KOPT-K1 (cell line): ENCODE measurements around the gene SERPINE3.

ENCODE experiments used
- H3K27ac ChIP-seq: fragments of 200-600 bp; sonication (generic); 2 replicates; pipeline ENCODE4 v1.5.1; 2016; ENCODE audit warnings: antibody characterized with exemption, mild to moderate bottlenecking, low read depth, low read length; ENCODE audit not compliant: poor library complexity, severe bottlenecking
- H3K36me3 ChIP-seq: fragments of 200-600 bp; sonication (generic); 2 replicates; pipeline ENCODE4 v1.5.1; 2017; ENCODE audit warnings: antibody characterized with exemption, mild to moderate bottlenecking, low read length, moderate library complexity; ENCODE audit not compliant: insufficient read depth
- H3K9me3 ChIP-seq: fragments of 200-600 bp; sonication (generic); 2 replicates; pipeline ENCODE4 v1.5.1; 2017; ENCODE audit warnings: antibody characterized with exemption, low read length, mild to moderate bottlenecking; ENCODE audit not compliant: insufficient read depth, poor library complexity, severe bottlenecking

Gene SERPINE3

GRCh38 chr13:51370116-51370515 is 30.6 kb downstream of the SERPINE3 start:
- Histone ChIP-seq H3K27ac (no peak overlapping the region), H3K9me3 (no peaks in the 10 kb centered on the region), H3K36me3 (peaks cover 94% of the 10 kb centered on the region)

- H3K36me3 ChIP-seq = peaks cover 98% of the 10 kb centered on the region
- no peak overlapping the region for H3K27ac ChIP-seq
- no peaks in the 10 kb centered on the region for H3K9me3 ChIP-seq
These were observed 31.3 kb downstream of the SERPINE3 start for GRCh38 chr13:51370811-51371210.

GRCh38 chr13:51371768-51372399 is 32.4 kb downstream of the SERPINE3 start:
- peaks cover 97% of the 10 kb centered on the region for H3K36me3 ChIP-seq

GRCh38 chr13:51373451-51373850 is 34.0 kb downstream of the SERPINE3 start:
- peaks cover 96% of the 10 kb centered on the region for H3K36me3 ChIP-seq
- no peak overlapping the region for H3K27ac ChIP-seq
- H3K9me3 ChIP-seq = no peaks in the 10 kb centered on the region

More at GRCh38 chr13:51371768-51372399, 32.4 kb downstream of the SERPINE3 start:
- Histone ChIP-seq H3K9me3 (no peaks in the 10 kb centered on the region), H3K27ac (no peak overlapping the region)

GRCh38 chr13:51380269-51380668 is 40.8 kb downstream of the SERPINE3 start:
- H3K27ac ChIP-seq = no peak overlapping the region
- no peaks in the 10 kb centered on the region for H3K9me3 ChIP-seq
- H3K36me3 ChIP-seq = peaks cover 75% of the 10 kb centered on the region

GRCh38 chr13:51385114-51385513 is 45.6 kb downstream of the SERPINE3 start:
- Histone ChIP-seq H3K36me3 (peaks cover 43% of the 10 kb centered on the region), H3K9me3 (no peaks in the 10 kb centered on the region), H3K27ac (no peak overlapping the region)

GRCh38 chr13:51394724-51395123 is 55.2 kb downstream of the SERPINE3 start:
- Histone ChIP-seq H3K27ac (no peak overlapping the region), H3K36me3 (peaks cover 5% of the 10 kb centered on the region)

GRCh38 chr13:51396352-51396751 is 56.9 kb downstream of the SERPINE3 start:
- no peak overlapping the region for H3K27ac ChIP-seq
- H3K9me3 ChIP-seq = no peaks in the 10 kb centered on the region
- H3K36me3 ChIP-seq = peaks cover 7% of the 10 kb centered on the region

More at GRCh38 chr13:51394724-51395123, 55.2 kb downstream of the SERPINE3 start:
- H3K9me3 ChIP-seq = no peaks in the 10 kb centered on the region

- Histone ChIP-seq H3K36me3 (peaks cover 7% of the 10 kb centered on the region), H3K9me3 (no peaks in the 10 kb centered on the region), H3K27ac (no peak overlapping the region)
These were observed 57.9 kb downstream of the SERPINE3 start for GRCh38 chr13:51397262-51397941.

- Histone ChIP-seq H3K36me3 (peaks cover 3% of the 10 kb centered on the region), H3K9me3 (no peaks in the 10 kb centered on the region), H3K27ac (no peak overlapping the region)
These were observed 65.7 kb downstream of the SERPINE3 start for GRCh38 chr13:51405176-51405575.

- peaks cover 21% of the 10 kb centered on the region for H3K9me3 ChIP-seq
- no peak overlapping the region for H3K27ac ChIP-seq
- H3K36me3 ChIP-seq = peaks cover 27% of the 10 kb centered on the region
These were observed 72.9 kb downstream of the SERPINE3 start for GRCh38 chr13:51412431-51412830.
